Spleen (tissue), 11 donors: ENCODE measurements around the gene LIPE. TPM values are rescaled to one million over a fixed set of nuclear protein-coding genes. Genes with fewer than 3 reads are reported as not detected.
A peak's percentile ranks its signal among the peaks of the same experiment; 100 is the strongest.

ENCODE experiments used
- DNase-seq: peaks from one replicate; pipeline ENCODE4 v3.0.0-alpha.2; 2020
- H3K27ac ChIP-seq, 8 donors: fragments of 200-600 bp; sonication (generic) in 7 of 8; 1 replicate in 4 of 8; 2 replicates in 4 of 8; pipeline versions ENCODE4 v1.5.0 to v1.8.0; 2016 to 2021; ENCODE audit warnings: inconsistent platforms in 4 of 8, mild to moderate bottlenecking in 4 of 8, moderate library complexity in 1 of 8
- H3K27me3 ChIP-seq, 7 donors: fragments of 200-600 bp; sonication (generic) in 6 of 7; replicated peaks in 1 of 7; 1 replicate in 4 of 7; 2 replicates in 3 of 7; pipeline versions ENCODE4 v1.5.0 to v1.8.0; 2016 to 2021; ENCODE audit warnings: inconsistent platforms in 3 of 7, mild to moderate bottlenecking in 1 of 7
- H3K36me3 ChIP-seq, 6 donors: fragments of 200-600 bp; sonication (generic) in 5 of 6; 1 replicate in 4 of 6; 2 replicates in 2 of 6; pipeline versions ENCODE4 v1.5.0 to v1.8.0; 2016 to 2021; ENCODE audit warnings: inconsistent platforms in 2 of 6
- H3K4me1 ChIP-seq, 6 donors: fragments of 200-600 bp; sonication (generic) in 5 of 6; 1 replicate in 3 of 6; 2 replicates in 3 of 6; pipeline versions ENCODE4 v1.5.0 to v1.8.0; 2016 to 2021; ENCODE audit warnings: inconsistent platforms in 3 of 6
- H3K4me3 ChIP-seq, 8 donors: fragments of 200-600 bp; sonication (generic) in 7 of 8; 1 replicate in 4 of 8; 2 replicates in 4 of 8; pipeline versions ENCODE4 v1.5.0 to v1.8.0; 2016 to 2021; ENCODE audit warnings: inconsistent platforms in 4 of 8, mild to moderate bottlenecking in 4 of 8, moderate library complexity in 2 of 8
- H3K9me3 ChIP-seq, 8 donors: fragments of 200-600 bp; sonication (generic) in 7 of 8; 1 replicate in 4 of 8; 2 replicates in 4 of 8; pipeline versions ENCODE4 v1.5.0 to v1.8.0; 2016 to 2021; ENCODE audit warnings: inconsistent platforms in 4 of 8
- CTCF ChIP-seq, 11 experiments: fragments of 200-600 bp in 7 of 11; fragments of 450-650 bp in 4 of 11; sonication (generic) in 4 of 11; IDR thresholded peaks in 8 of 11; conservative IDR thresholded peaks in 3 of 11; 1 replicate in 7 of 11; 2 replicates in 4 of 11; pipeline versions ENCODE4 v1.4.0 to v1.8.0; 2016 to 2021; ENCODE audit warnings: antibody characterized with exemption in 11 of 11, inconsistent platforms in 4 of 11, mild to moderate bottlenecking in 1 of 11
- POLR2A ChIP-seq, 3 donors: fragments of 450-650 bp; IDR thresholded peaks; one replicate each; pipeline ENCODE4 v1.5.1; 2017; ENCODE audit warnings: antibody characterized with exemption in 3 of 3, mild to moderate bottlenecking in 1 of 3
- POLR2AphosphoS5 ChIP-seq, 3 donors: sonication (generic); formaldehyde crosslinking; IDR thresholded peaks; one replicate each; pipeline ENCODE4 v1.5.1; 2017; ENCODE audit warnings: antibody characterized with exemption in 3 of 3
- WGBS, 5 donors: extraction: QIAGEN DNeasy Blood & Tissue Kit in 3 of 5; methylation state at CpG; one replicate each; pipeline versions ENCODE4 v1.1.5 to v1.1.7; 2013 to 2018; 5-methylcytosine and 5-hydroxymethylcytosine counted together
- intact Hi-C: fragments of 100-400 bp; cut with DNase I; formaldehyde crosslinking; loops from one replicate; pipeline ENCODE4 v1.15.0; 2023; ENCODE audit warnings: low total_unique reads
- polyA plus RNA-seq, 3 donors: library from polyadenylated mRNA; stranded (reverse); fragments of 200-250 nt; gene quantifications; one replicate each; pipeline ENCODE4 v1.2.1, GENCODE V29; 2013
- total RNA-seq, 7 donors: library from RNA; depleted of rRNA in 3 of 7; stranded (reverse); fragments of >200 nt in 3 of 7; fragmentation: NEBNext Ultra II Directional in 4 of 7; extraction: Animal tissue kit (Norgen Biotek cat#: 25700) in 4 of 7; gene quantifications; one replicate each; pipeline versions ENCODE4 v1.1.0 to v1.2.1, GENCODE V29; 2016 to 2021
- donor health status: healthy with polysubstance abuse.
- donor health status: DM: no; HTN: no; CAD: no; lungs with moderate emphysema.
- donor health status: DM: no; HTN: no; CAD: no.
- donor health status: Bipolar disorder and iron deficiency.
- donor health status: healthy.
- donor health status: DM: no; HTN: no; CAD: no.
- donor health status: DM: yes; HTN: yes; CAD: no.

LIPE gene
- total and polyA plus RNA-seq, 10 donors = 20.6 to 43.7 (median 25.2) TPM

- no peak overlapping the region for H3K4me3 ChIP-seq
- no peaks in the 10 kb centered on the region for H3K36me3 ChIP-seq
- no peak overlapping the region for H3K27ac ChIP-seq
- no peak for DNase-seq
- intact Hi-C loops = no loop called here
- 79 to 95% (median 93%) methylated on average over 1 of the region's 1 CpG for WGBS, 5 donors
- no peaks in the 10 kb centered on the region for H3K27me3 ChIP-seq
- peaks cover 0 to 19% (median 14%) of the 10 kb centered on the region in 6 donors for H3K4me1 ChIP-seq
- no peaks in the 10 kb centered on the region for H3K9me3 ChIP-seq
- TF ChIP-seq CTCF (IDR thresholded peaks at IDR 0.05 in 8 of 11, conservative IDR thresholded peaks at IDR 0.05 in 3 of 11) (no peak), POLR2AphosphoS5 (IDR thresholded peaks at IDR 0.05) (no peak), POLR2A (IDR thresholded peaks at IDR 0.05) (no peak)
These were observed 4.3 kb upstream of the LIPE start for GRCh38 chr19:42431486-42431885.

- Histone ChIP-seq H3K4me3 (no peak overlapping the region), H3K36me3 (no peaks in the 10 kb centered on the region), H3K9me3 (no peaks in the 10 kb centered on the region), H3K4me1 (peaks cover 7 to 28% (median 22%) of the 10 kb centered on the region in 6 donors), H3K27me3 (peaks cover 0 to 7% (median 0%) of the 10 kb centered on the region in 7 donors), H3K27ac (no peak overlapping the region)
- intact Hi-C loops = no loop called here
- no peak for DNase-seq
- 80 to 94% (median 89%) methylated on average over 3 of the region's 3 CpGs for WGBS, 5 donors
- TF ChIP-seq POLR2AphosphoS5 (IDR thresholded peaks at IDR 0.05) (no peak), POLR2A (IDR thresholded peaks at IDR 0.05) (no peak), CTCF (IDR thresholded peaks at IDR 0.05 in 8 of 11, conservative IDR thresholded peaks at IDR 0.05 in 3 of 11) (no peak)
These were observed 1.5 kb upstream of the LIPE start for GRCh38 chr19:42428676-42429075.

DNA sequence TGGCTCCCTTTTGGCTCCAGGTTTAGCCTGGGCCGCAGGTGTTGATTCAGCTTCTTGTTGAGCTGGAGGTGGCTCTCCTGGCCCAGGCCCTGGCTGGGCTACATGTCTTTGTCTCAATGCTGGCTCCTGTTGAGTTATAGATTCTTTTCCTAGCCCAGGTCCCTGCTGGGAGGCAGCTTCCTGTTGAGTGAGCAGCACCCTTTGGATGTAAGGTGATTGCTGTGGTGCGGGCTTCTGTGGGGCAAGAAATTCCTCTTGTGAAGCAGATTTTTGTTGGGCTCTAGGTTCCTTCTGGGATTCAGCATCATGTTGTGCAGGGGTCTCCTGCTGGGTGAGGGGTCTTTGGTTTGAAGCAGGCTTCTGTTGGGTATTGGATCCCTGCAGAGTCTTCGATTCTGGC, 545 bp downstream of the LIPE start:
- TF ChIP-seq POLR2AphosphoS5 (IDR thresholded peaks at IDR 0.05) = no peak
- no peak for TF ChIP-seq CTCF (IDR thresholded peaks at IDR 0.05 in 8 of 11, conservative IDR thresholded peaks at IDR 0.05 in 3 of 11)
- 85 to 98% (median 95%) methylated on average over 2 to 3 of the region's 3 CpGs for WGBS, 5 donors
- intact Hi-C loops = no loop called here
- Histone ChIP-seq H3K9me3 (no peaks in the 10 kb centered on the region), H3K4me1 (peaks cover 7 to 35% (median 28%) of the 10 kb centered on the region in 6 donors), H3K27me3 (peaks cover 0 to 7% (median 0%) of the 10 kb centered on the region in 7 donors), H3K4me3 (no peak overlapping the region), H3K27ac (peak overlapping the region in 1 of 8 donors; percentile 2), H3K36me3 (no peaks in the 10 kb centered on the region)
- no peak for DNase-seq

DNA sequence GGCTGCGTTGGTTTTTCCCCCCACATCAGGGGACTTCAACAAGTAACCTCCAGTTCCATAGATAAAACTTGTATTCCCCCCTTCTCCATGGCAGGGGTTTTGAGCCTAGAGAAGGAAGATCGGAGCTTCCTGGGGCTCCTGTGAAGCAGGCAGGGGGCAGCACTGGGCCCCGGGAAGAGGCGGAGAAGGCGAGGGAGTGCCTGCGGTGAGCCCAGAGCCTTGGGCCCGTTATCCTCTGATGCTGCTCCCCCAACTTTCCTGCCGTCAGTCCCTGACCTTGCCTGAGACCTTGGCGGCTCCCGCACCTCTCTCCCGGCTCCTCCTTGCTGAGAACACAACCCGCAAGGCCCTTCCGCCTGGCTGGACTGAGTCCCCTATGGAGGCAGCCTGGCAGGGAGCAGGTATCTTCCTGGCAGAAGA, 2.5 kb downstream of the LIPE start:
- H3K27ac ChIP-seq = peak overlapping the region in 4 of 8 donors; percentile 20 to 92 (median 90)

More for the DNA sequence above, 2.5 kb downstream of the LIPE start:
- WGBS, 5 donors = 51 to 73% (median 72%) methylated on average over 13 of the region's 13 CpGs
- peak; percentile 78 for DNase-seq
- TF ChIP-seq CTCF (IDR thresholded peaks at IDR 0.05 in 8 of 11, conservative IDR thresholded peaks at IDR 0.05 in 3 of 11) = peak in 3 of 11 experiments; percentile 32 to 44 (median 34)
- no peak for TF ChIP-seq POLR2A (IDR thresholded peaks at IDR 0.05)
- Histone ChIP-seq H3K4me3 (no peak overlapping the region), H3K27me3 (peaks cover 0 to 7% (median 0%) of the 10 kb centered on the region in 7 donors), H3K4me1 (peaks cover 24 to 54% (median 45%) of the 10 kb centered on the region in 6 donors), H3K36me3 (no peaks in the 10 kb centered on the region), H3K9me3 (no peaks in the 10 kb centered on the region)
- intact Hi-C loops = no loop called here
